ENCODE measurements around the gene RAET1G.
"Not testable (repeated sequence)": the region's sequence is repeated elsewhere in the genome, so short reads cannot be mapped to it uniquely, and the experiment has no call there.

- not testable (repeated sequence) for TF ChIP-seq POLR2A, CTCF (IDR thresholded peaks at IDR 0.05)
Measured at GRCh38 chr6:149954984-149955653, 32.2 kb upstream of the RAET1G start.
